Fibroblast of gingiva (primary cell): ENCODE results near the gene APBB2.

ENCODE experiments used
- DNase-seq: peaks from one replicate; pipeline ENCODE4 v3.0.0-alpha.2; 2011; ENCODE audit warnings: low read depth

Gene APBB2

DNA sequence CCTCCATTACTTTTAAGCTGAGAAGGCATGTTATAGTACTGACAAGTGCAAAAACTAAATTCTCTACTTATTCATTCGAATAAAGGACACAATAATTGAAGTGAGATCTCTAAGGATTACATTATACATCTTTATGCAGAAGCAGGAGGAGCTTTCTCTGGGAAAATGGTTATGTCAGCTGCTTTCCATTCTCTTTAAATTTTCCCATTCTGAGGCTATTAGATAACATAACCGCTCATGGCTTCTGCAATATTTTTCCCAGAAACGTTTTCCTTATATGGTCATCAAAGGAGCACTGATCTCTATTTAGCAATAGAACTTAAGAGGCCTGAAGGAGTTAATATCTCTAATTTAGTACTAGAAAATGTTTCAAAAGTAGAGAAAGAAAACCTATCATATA, 243.0 kb downstream of the APBB2 start:
- no peak for DNase-seq

DNA sequence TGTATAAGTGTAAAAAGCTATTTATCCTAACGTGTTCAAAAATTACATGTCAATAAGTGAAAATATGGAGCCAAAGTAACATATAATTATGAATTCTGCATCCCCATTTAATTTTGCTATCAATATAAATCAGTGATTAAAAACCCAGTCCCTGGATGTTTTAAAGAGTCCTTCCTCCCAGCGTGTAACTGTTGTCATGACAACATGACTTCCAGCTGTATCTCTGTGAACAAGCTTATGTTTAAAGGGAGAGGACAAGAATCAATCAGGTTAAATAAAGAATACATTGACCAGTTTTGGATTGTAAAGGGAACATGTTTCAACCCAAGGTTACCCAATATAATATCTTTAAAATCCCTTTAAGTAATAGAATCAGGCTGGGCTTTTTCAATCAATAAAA, 244.8 kb downstream of the APBB2 start:
- DNase-seq: no peak

DNA sequence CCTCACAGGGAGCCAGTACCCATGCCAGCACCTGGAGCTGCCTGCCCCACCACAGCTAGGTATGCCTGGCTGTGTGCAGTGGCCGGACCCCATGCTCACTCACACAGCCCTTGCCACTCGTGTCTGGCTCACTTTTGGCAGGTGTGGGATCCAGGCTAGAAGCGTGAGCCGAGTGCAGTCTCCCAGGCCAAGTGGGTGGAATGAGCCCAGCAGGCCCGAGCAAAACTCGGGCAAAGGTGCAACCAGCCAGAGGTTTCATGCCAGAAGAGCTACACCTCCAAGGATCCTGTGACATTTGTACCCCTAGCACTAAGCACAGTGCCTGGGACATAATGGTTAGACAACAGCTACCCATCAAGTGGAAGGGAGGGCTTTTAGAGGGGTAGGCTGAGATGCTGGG, 246.8 kb downstream of the APBB2 start:
- no peak for DNase-seq

DNA sequence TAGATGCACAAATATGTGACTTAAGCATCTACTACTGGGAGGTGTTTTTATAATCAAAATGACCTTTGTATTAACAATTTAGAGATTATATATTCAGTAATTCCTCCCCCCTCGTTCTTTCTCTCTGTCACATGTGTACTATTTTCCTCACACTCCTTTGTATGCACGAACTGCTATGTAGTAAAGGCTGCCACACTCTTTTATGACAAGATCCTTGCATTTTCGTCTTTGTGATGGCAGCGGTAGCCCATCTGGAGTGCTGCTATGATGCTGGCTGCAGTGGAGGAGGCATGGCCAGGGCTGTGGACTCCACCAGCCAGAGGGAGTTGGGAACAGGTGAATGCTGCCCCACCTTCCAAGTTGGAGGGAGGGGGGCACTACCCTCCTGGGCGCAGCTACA, 248.3 kb downstream of the APBB2 start:
- no peak for DNase-seq

DNA sequence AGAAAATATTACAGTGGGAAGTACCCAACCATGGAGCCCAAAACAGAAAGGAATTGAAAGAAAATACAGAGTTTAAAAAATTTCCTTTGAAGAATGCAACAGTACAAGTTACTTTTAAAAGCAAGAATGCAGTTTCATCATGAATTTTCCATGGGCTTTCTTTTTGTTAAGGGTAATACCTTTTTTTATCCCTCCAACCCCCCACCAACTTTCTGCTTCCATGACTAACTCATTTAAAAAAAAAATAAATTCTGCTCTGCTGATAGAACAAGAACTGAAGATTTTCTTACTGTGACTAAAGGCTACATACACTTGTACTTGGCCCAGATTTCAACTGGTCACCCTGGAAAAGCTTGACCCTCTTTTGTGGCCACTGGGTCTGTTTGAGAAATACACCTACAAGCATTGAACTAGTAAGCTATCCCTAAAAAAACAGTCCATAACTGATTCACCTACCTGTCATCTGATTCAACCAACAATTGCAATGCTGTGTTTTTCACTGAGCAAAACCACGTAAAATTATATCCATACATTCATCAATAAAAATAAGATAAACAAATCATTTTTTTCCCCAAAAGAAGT, 250.4 kb downstream of the APBB2 start:
- peak; percentile 21 for DNase-seq

DNA sequence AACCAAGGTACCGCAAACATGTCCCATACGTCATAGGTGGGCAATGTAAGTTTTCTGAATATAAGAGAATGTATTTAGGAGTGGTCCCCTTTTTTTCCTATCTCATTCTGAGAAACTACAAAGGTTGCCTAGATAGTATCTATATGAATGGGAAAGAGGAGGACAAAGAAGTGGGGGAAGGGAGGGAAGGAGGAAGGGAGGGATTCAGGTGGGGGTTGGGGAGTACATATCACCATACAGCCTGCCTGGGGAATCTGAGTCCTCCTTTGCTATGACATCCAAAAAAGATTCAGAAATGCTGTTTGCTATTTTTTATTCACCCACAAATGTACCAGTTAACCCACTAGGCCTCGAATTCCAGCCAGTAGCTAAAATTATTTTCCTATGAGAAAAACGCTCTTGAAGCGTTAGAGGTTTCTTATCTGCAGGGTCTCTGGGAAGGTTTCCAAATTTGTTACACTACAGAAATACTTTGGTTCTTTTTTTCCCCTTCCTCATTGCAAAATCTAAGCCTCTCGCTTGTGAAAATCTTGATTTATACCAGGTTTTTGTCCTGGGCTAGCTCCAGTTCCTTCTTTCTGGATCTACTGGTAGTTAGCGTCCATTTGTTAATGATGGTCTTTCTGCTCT, 251.7 kb downstream of the APBB2 start:
- DNase-seq: no peak

DNA sequence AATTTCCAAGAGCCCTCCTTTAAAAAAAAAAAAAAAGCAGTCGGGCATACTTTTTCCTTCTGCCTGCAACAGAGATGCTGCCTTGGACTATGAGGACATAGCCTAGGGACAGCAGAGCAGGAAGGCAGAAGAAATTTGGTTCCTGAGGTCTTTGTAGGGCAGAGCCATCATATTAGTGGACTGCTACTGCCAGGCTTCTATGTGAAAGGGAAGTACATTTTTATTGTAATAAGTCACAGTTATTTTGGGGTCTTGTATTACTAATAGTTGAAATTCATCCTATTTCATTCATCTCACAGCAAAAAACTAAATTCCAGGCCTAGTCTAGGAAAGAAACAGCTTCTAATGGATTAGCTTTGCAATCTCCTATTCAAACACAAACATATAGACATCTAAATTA, 253.4 kb downstream of the APBB2 start:
- DNase-seq: no peak

DNA sequence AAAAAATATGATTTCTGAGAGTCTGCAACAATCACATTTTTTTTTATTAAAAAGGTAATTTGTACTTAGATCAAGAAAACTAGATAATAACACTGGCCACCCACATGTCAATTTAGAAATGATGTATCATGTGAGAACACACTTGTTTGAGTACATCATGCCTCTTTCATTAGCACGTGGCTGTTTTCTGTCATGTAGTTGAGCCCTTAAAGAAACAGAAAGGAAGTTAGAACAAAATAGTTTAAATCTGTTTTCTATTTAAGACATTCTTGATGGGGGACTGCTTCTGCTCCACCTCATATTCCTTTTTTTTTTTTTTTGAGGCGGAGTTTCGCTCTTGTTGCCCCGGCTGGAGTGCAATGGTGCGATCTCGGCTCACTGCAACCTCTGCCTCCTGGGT, 257.1 kb downstream of the APBB2 start:
- DNase-seq: peak; percentile 27

DNA sequence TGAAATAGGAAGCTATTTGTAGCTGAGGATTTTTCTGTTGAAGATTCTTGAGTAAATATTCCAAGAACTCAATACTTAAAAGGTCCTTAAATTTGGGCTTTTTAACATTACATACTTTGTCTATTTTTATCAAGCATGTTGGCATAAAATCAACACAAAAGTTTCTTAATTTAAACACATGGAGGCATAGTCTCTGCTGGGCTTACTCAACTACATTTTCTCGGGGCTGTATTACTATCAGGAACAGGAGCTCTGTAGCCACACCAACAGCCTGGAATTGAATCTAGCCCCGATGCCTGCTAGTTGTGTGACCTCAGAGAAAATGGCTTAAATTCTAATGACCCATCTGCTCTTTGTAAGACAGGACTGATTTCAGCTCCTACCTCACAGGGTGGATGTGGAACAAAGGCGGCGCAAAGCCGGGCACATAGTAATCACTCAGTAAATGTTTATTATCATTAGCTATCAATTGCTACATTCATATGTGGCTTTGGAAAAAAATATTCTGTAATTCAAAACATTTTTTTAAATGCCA, 257.6 kb downstream of the APBB2 start:
- peak; percentile 76 for DNase-seq

DNA sequence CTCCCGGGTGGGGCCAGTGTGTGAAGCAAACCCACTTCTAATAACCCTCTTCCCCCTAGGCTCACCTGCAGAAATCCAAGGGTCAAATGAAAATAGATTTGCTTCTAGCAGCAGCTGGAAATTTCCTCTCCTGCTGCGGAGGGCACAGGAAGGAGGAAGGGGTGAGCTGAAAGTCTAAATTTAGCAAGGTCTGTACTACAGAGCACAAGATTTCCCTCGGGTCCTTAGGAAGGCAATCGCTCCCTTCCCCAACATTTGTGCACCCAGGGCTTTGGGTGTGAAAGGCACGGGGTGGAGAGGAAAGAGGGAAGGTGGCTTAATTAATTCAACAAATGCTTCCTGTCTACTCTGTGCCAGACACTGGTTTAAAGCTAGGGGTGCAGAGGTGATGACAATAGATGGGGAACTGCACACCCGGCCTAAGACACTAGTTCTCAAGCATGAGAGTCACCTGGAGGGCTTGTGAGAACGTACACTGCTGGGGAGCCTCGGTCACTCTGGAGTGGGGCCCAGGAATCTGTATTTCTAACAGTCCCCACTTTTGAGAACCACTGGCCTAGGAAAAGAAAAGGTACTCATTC, 260.2 kb downstream of the APBB2 start:
- DNase-seq: no peak

DNA sequence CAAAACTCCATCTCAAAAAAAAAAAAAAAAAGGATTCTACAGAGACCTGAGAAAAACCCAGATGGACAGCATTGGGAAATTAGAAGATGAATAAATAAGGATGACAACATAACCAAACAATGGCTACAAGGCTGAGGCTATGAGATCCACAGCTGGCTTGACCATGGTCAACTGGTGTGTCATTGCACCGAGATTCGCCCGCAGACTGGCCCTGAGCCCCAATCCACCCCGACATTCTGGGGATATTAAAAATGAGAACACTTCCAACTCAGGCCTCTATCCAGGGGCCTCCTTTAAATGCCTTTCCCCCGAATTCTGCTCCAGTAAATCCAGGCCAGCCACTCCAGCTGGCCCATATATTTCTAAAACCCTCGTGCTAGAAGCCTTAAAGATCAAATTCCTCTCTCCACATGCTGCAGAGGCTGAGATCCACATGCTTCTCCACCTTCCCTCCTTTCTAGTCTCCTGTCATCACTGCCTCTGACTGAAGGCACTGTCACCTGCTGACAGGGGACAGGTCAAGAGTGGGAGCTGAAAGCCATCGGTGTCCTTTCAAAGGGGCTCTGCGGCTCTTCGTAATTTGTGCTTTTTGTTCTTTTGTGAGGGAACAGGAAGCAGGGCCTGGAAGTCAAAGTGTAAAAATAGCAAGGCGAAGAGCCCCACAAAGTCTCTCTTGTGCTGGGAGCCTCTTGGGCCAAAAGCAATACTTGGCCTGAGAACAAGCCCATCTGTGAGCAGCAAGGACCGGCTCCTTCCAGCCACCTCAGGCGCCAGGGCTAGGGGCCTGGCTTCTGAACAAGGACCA, 260.9 kb downstream of the APBB2 start:
- DNase-seq: no peak

DNA sequence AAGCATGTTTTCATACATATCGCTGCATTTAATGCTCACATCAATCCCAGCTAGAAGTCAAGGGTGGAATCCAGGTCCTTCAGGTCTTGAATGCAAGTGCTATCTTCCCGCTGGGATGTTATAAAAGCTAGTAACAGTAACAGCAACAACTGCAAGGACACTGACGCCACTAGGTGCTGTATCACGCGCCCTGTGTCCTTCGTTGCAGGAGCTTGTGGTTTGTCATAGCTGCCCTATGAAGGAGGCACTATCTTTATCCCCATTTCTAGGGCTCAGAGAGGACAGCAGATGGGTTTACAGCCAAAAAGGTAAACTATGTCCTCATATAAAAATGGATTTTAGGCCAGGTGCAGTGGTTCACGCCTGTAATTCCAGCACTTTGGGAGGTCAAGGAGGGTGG, 261.7 kb downstream of the APBB2 start:
- no peak for DNase-seq

DNA sequence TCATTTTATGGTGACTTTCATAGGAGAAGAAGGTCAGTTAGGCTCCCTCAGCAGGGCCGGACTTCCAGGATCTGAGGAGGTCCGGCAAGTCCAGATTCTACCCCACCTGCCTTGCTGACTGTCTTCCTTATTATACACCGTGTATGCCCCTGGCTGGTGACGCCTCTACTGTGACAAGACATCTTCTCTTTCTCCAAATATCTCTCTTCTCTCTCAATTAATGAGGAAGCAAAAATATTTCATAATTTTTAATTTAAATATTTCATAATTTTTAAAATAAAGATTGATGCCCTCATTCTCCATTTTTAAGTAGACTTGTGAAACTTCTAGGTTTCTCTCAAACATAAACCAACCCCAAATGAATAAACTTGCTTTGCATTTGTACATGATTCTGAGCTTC, 262.1 kb downstream of the APBB2 start:
- no peak for DNase-seq

DNA sequence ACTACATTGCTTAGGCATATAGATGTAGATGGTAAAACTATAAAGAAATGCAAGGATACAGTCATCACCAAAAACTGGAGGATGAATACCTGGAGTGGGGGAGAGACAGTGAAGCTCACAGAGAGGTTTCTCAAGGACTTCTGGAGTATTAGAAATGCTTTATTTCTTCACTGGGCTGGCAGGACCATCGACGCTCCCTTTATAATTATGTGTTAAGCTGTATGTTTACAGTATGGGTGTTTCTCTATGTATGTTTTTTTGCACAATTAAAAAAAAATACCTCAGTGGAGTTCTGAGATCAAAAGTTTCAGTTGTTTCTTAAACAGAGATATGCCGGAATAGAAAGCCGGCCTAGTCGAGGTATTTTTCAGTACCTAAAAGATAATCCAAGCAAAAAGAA, 263.3 kb downstream of the APBB2 start:
- no peak for DNase-seq

DNA sequence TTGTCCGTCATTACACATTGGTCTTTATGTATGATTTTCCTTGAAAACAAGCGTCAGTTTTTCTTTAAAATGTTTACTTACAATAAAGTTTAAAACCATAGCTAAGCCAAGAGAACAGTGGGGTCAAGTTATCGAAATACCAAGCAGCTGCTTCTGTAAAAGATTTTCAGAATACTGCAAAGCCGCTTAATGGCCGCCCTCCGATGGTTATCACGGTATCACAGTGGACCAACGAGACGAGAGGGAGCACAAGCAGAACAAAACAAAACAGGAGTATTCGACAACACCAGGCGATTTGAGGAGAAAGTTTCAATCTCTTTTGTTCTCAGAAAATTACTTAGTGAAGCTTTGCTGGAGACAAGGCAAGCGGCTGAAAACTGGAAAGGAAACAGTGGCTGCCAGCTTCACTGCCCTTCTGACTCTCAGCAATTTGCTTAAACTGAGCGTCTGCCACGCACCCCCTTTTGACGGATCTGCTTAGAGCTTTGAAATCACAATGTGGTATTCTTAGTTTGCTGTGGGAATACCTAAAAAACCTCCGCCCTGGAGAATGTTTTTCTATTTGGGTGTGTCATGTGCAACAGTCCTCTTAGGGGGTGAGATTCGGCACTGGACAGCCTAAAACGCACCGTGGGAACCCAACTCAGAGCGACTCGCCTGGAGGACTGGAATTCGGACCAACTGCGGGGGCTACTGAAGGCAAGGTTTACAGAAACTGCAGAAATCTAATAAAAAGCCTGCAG, 264.8 kb downstream of the APBB2 start:
- DNase-seq: no peak

DNA sequence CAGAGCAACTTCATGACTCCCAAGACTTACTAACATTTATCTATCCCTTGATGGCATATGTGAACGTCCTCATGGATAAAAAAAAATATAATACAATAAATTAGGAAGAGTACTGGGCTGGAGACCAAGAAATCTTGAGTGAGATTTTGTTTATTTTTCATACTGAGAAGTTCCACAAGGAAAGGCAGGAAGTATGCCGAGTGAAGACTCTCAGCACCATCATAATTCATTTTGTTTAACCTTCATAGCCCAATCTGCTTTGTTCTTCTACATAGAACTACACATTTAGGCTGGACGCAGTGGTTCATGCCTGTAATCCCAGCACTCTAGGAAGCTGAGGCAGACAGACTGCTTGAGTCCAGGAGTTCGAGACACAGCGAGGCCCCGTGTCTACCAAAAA, 266.3 kb downstream of the APBB2 start:
- no peak for DNase-seq

DNA sequence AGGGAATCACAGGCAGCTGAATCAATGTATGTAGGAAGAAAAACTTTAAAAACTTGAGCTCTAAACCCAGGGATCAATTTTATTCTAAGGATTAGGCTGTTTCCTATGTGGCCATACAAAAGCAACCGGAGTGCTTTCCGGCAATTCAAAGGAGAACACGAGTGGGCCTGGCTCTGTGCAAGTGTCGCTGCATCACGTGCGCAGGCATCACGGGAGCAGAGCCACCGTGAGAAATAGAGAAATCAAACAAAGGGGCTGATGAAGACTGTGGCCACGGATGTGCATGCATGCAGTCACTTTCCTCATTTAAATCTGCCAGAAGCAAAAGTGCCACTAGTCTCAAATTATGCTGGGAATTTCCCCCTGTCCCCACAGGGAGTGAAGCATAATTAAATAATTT, 267.7 kb downstream of the APBB2 start:
- no peak for DNase-seq

DNA sequence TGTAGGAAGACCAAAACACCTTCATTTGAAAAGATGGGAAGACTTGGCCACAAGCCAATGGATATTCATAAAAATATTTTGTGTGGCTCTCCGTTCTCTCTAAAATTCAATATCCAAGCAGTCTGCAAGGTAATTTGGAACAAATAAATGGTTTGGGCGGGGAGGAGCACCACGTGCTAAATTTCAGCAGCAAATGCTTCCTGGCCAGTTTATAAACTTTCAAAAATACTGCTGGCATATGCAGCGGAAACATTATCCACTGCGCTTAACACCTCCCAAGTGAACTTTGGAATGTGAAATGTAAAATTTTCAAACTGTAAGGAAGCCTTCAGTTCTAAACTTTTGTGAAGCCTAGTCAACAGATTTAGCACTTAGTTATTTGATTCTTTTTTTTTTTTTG, 273.6 kb downstream of the APBB2 start:
- DNase-seq: no peak

DNA sequence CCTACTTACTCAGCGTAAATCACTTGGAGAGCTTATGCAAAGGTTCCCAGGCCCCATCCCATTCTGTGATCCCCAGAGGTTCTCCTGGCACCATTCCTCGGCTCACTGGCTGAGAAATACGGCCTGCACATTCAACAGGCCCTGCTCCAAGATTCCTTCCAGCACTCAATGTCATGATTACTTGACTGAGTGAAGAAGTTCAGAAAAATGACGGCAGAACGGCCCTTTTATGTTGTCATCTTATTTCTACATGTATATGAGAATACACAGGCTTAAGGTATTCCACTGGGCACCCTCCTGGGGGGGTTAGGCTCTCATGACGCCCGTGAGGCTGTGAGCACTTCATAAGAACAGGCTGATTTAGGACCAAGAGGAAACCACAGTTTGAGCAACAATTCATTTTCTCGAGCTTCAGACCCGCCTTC, 274.0 kb downstream of the APBB2 start:
- DNase-seq: peak; percentile 40

DNA sequence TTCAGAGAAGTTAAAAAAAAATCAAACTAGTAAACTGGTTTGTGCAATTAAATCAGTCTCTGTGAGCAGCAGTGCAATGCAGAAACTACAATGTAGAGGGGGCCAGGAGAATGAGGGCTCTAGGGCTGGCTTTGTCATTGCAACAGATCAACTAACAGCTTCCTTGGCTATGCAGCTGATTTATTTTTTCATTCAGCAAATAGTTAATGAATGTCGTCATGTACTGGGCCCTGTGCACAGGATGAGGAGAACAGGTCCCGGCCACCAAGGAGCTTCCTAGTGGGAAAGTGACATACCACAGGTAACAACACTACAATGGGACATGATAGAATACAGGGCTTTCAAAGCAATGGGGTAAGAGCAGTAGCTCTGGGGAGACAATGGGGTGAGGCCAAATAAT, 274.5 kb downstream of the APBB2 start:
- DNase-seq: no peak

DNA sequence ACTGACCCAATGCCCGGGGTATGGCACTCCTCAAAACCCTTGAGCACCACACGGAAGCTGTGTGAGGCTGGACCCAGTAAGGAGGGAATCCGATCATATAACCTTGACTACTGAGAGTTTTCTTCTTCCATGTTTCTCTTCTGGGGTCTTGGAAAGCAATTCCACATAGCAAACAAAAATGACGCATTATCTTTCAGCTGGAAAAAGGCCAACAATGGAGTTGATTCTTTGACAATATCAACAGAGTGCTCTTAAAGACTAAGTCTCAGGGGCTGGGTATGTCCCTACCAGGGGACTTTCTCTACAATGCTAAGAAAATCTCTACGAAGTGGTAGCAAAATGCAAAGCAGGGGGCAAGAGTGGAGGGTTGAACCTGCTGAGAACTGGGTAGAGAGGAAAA, 276.0 kb downstream of the APBB2 start:
- no peak for DNase-seq

DNA sequence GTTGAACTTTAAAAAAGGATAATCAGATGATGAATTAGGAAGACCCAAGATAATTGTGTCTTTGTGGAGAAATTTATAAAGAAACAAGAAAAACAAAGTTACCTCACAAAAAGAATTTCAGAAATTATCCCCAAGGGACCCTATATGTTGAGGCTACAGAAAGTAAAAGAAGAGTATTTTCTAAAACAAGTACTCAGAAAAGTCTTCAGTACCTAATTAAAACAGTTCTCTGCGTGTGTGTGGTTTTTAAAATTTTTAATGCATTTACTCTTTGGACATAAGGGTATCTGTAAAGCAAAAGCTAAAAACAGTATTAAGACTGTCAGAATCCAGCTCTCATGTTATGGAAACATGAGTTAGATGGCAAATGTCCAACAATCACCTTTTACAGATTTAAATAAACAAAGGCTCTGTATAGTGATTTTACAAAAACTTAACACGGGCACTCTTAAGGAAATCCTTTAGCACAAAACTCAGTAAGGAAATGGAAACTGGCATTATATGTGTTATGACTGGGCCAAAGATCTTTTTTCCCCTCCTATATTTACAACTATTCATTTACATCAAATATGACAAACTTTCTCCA, 277.1 kb downstream of the APBB2 start:
- no peak for DNase-seq
